HG02763 (cell line): ENCODE measurements around the gene GDNF.

ENCODE experiments used
- ATAC-seq: cut with Tn5 transposase; IDR thresholded peaks from one replicate; pipeline ENCODE4 v1.9.1; 2021; ENCODE audit warnings: mild to moderate bottlenecking, moderate library complexity; ENCODE audit not compliant: unreplicated experiment

GDNF gene

DNA sequence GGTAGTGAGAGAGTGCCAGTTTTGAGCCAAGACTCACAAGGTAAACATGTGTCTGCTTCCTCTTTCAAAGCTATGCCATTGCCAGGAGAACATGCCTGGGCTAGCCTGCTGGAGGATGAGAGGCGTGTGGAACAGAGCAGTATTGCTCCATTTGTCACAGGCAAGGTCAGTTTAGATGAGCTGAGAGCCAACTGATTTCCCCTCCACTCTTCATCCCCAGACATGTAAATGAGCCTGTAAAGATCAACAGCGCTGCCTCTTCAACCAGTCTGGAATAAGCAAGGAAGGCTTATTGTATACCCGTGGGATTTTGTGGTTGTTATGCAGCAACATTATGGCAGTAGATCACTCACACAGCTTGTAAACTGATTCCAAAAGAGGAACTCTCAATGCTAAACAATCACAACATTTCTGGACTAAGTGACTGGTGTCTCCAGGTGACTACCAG lies 8.2 kb upstream of the GDNF start:
- peak; percentile 75 for ATAC-seq

DNA sequence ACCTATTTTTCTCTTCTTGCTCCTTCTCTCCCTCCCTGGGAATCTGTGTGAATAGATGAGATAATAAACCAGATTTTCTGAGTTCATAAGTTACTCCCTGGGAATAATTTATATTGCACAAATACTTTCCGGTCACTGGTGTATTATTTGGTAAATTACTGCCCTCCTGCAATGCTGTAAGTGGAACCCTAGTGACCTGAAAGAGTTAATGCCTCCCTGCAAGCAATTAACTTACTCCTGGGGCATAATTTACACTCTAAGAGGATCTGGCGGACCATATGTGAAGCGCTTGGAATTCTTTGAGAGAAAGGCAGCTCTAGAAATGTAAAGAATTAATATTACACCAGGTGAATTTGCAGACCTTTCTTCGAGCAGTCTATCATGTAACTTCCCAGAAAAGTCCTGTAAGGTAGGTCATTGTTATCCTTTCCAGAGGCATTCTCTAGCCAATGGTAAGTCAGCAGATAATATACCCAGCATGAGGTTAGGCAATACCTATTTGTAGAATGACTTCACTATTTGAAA lies 7.0 kb upstream of the GDNF start:
- no peak for ATAC-seq

DNA sequence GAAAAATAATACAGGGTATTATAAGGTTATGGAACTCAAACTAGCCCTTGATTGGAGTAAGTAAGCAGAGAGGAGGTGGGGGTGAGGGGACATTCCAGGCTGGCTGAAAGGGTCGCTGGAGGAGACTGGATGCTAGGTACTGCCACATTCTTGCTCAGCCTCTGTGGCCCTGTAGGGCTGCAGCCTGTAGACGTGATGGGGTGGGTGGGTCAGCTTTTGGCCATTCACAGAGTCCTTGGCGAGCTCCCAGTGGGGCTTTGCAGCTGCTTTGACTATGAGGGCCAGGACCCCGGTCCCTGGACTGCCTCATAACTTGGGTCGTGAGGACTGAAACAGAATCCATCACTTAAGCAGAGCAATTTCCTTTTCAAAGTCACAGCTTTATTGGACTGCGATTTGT lies 4.2 kb upstream of the GDNF start:
- ATAC-seq: no peak

DNA sequence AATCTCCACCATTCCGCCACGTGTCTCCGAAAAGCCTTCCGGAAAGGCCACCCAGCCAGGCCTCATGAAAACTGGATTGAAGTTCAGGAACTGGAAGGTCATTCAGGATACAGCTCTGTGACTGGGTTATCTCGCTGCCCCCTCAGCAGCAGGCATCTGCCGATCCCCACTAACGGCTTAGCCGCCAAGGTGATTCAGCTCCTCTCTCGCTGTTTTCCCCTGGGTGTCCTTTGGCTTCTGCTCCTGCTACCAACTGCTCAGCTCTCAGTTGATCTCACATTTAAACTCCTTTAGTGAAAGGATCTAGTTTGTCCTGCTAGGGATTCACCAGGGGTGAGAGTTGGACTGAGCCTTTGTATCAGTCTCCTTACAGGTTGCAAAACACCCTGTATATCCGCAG lies 2.2 kb upstream of the GDNF start:
- ATAC-seq: no peak

DNA sequence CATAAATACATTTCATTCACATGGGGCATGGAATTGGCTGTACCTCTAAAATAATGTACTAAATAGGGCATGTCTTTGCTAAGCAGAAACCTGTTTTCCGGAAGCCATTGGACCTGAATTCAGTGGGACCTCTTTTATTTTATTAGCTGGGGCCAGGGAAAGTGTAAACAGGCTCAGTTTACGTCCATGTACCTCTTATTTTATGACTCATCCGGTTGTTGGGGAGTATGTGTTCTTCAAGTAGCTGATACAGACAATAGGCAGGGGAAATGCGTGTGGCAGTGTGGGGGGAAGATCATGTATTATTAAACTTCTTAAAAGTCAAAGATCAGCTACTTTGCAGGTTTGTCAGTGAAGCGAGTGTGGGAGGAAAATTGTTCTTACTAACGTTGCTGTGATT lies 1.4 kb upstream of the GDNF start:
- ATAC-seq: no peak

DNA sequence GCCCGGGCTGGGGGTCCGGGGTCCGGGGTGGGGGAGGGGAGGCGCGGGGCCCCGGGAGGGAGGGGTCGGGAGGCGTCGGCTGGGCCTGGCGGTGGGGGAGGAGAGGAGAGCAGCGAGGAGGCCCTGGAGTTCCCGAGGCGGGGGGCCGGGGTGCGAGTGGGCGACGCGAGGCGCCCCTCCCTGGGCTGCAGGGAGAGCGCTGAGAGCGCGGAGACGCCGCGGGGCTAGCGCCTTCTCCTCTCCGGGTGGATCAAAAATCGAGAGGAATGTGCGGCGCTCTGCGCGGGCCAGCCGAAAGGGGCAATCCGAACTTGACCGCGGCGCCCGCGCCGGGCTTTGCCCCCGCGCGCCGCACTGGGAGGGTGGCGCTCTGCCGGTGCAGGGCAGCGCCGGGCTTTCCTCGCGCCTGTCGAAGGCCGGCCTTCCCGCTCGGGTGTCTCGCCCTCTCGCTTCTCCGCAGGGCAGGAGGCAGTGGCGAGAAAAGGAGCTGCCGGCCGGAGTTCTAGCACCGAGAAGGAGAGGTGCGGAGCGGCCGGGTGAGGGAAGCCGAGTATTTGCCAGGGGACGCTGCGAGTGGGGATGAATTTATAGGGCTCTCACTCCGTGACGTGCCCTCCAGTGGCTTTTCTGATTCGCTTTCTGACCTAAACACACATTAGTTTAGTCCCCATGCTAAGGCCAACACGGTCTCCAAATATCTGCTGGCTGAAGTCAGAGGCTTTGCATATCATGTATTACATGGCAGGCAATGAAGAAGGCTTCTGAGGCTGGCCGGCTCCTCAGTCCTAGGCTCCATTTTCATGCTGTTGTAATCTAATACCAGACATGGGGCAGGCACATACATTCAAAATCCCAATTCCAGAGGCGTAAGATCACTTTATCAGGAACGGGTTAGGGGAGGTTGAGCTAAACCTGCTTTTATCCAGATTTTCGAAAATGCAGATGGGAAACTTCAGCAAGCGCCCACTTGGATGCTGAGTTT lies 503 bp upstream of the GDNF start:
- ATAC-seq: no peak

DNA sequence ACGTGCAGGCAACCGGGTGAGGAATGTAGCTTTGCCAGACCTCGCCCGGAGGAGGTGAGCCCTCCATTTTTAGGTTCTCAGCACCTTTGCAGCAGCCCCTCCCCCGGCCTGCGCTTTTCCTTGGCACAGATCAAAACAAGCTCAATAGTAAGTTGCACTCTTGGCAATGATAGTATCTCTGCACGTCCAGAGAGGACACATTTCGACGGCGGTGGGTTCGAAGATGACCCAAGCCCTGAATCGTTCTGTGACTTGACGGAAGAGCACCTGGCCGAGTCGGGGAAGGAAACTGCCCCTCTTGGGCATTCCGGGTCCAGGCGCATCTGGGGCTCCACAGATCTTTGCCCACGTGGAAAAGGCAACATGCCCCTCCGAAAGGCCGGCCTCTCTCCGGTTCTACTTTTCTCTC lies 904 bp downstream of the GDNF start:
- no peak for ATAC-seq

DNA sequence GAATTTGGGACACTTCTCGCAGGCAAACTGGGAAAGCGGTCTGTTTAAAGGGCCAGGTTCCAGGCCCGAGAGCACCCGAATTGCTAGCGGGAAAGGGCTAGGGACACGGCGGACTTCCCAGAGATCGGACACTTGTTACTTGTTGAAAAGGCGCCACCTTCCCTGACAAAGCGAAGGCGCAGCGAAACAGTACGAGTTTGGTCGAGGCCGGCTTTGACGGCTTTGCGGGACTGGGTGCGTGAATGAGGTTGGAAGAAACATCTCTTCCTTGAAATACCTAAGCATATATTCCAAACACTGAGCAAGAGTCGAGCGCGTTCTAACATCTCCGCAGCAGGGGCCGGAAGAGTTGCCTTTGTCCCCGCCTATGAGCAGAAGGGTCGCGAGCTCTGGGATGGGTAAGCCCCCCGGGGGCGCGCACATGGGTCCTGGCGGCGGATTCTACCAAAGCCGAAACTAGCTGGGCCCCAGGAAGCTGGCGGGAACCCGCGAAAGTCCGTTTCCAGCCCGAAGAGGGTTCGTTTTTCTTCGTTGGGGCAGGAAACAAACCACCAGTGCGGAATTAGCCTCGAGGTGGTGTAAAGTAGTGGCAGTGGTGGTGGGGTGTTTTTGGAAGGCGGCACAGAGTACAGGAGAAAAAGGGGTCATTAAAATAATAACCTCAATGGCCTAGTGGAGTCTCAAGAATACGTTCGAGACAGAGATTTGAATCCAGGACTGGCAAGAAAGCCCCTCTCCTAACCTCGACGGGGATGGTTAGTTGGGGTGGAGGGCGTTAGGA lies 1.5 kb downstream of the GDNF start:
- no peak for ATAC-seq

DNA sequence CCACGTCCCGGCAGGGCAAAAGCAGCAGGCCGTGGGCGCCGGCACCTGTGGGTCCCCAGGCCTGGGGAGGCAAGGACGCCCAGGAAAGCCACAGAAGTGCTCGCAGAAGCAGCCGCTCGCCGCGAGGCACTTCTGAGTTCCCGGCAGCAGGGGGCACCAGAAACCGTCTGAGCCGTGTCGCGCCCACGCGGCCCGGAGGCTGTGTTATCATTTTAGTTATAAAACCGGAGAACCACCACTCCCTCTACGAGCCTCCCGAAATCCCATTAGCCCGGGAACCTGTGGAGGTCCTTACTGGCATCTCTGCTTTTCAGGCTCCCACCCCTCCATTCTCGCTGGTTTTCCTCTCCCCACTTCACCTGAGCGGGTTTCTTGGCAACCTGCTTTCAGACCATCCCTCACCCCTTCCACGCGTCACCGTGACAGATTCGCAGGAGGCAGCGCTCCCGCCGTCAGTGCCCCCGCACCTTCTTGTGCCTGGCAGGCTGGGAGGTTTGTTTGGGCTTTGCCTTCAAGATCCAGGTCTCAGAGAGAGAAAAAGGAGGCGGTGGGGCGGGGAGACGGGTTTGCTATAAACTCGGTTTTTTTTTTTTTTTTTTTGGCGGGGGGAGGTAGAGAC lies 2.3 kb downstream of the GDNF start:
- ATAC-seq: peak; percentile 72

DNA sequence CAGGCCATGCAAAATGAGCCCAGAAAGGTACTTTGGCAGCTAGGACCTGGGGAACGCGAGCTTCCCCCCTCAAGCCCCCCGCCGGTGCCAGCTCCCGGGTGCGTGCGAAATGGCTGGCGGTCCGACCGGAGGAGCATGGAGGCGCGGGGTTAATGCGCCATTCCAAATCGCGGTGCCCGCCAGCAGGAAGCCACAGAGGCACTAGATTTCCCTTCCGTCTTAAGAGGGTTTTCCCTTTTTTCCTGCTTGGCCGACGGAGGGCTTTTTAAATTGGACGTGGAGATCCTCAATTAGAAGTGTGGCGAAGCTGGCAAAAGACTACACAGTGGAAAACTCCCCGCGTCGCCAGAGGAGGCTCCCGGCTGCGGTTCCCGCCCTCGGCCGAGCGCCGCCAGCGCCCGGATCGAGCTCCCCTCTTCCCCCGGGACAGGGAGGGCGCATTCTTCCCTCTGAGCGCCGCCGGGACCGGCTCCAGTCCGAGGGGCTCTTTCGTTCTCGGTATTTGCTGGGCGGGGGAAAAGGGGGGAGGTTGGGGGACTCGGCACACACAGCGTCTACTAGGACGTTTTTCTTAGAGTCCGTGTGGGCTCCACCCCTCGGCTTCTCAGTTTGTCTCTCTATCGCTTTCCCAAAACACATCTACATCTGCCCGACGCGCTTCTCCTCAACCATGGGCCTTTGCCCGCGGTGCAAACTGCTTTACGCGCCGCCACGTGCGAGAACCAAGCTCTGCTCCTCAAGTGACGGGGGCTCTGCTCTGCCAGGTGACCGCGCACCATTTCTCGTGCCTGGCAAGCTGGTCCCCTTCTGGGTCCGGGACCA lies 3.0 kb downstream of the GDNF start:
- peak; percentile 8 for ATAC-seq

DNA sequence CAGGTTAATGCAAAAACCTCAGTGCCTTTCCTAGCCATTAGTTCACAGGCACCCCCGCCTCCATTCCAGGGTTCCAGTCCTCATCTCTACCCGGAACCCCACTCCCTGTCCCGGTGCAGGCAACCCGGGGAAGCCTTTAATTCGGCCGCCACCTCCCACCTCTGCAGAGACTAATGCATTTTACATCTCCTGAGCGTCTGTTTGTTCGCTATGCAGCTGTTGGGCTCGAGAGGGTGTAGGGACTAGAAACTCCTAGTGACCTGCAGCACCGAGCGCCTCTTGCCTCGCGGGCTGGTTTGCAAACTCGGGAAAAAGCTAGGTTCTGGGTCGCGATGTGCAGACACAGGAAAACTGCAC lies 3.6 kb downstream of the GDNF start:
- ATAC-seq: no peak

DNA sequence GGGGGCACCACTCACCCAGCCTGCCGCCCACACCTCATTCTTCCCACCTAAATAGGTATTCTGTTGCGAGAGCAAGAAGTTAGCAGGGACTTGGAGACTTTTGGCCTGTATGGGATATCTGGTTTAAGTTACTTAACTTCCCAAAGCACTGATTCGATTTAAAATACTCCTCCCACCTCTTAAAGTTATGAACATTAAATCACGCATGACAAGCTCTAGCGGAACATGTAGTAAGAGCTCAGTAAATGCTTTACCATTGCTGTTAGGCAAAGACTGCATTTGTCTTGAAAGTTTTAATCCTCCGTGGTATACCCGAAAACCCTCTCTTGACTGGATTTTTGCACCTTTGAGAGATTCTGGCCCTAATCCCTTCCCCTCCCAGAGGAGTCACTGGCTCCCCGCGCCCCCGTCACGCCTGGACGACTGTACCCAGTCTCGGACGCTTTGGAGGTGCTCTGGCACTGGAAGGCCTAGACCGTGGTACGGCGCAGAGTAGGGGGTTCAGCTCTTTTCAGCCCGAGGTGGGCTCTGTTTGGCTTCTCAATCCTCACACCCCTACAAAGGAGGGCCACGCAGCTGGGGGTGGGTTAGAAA lies 4.4 kb downstream of the GDNF start:
- no peak for ATAC-seq

DNA sequence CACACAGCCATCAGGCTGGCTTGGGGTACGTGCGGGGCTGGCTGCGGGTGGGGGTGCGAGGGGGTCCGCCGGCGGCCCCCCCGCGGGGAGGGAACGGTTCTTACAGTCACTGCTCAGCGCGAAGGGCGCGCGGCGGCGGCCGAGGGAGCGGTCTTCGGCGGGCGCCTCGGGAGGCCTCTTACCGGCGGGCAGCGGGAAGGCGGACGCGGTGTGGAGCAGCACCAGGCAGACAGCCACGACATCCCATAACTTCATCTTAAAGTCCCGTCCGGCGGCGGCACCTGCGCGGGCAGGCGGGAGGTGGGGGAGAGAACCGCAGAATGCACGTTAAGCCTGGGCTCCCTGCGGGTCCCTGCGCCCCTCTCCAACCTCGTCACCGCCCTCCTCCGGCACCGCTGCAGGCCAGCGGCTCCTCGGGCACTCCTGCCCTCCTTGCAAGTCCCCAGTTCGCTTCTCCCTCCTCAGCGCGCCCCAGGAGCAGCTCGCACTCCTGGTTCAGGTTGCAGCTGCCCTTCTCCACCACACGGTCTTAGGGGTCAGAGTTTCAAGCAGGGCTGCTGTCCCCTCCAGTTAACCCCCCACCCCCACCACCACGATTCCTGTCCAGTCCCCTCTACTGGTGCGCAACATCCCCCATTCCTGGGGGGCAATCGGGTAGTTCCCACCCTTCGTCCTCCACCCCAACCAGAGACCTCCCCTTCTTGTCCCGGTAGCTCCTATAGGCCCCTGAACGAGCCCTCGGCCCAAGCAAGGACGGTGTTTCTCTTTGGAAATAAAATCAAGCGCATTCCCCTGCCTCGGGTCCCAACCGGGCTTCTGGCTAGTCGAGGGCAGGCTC lies 5.1 kb downstream of the GDNF start:
- ATAC-seq: no peak

DNA sequence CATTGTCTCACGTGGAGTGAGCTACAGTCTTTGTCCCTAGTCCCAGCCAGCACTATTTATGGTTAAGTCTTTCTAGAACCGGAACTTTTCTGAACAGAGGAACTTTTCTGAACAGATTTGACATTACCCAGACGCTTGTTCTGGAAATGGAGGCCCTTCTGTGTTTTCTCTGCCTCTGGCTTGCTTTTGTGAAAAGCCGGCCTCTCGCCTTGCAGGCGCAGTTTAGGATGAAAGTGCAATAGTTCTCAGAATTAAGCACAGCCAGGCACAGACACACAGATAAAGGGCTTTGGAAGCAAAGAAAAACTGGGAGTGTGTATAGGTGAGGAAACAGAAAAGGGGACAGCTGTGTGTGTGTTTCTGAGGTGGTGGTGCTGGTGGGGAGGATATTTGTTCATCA lies 5.9 kb downstream of the GDNF start:
- no peak for ATAC-seq

DNA sequence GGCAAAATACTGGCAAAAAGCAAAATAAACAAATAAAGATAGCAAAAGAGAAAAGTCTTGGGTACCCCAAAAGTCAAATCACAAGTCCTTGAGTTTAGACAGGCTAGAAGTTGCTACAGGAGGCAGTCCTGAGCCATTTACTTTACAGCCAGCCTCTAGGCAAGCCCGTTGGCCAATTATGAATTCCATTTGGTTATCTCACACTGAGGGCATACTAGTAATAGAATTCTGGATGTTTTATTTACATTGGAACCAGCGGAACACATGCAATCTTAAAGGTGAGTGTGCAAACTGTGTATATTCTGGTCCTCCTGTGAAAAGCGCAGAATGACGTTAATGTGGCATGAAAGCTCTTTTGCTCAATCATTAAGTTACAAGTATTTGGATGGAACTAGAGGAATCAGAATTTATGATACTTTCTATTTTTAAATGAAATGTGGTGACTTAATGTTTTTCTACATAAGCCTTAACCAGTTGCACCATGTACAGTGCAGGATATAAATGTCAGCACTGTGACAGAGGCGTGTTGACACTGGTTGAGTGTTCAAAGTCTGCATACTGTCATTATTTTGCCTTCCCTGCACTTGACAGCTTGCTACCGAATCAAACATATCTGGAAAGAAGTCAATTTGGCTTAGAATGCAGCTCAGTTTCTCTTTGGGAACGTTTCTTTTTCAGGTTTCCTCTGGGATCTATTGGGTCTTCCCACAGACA lies 7.9 kb downstream of the GDNF start:
- no peak for ATAC-seq

DNA sequence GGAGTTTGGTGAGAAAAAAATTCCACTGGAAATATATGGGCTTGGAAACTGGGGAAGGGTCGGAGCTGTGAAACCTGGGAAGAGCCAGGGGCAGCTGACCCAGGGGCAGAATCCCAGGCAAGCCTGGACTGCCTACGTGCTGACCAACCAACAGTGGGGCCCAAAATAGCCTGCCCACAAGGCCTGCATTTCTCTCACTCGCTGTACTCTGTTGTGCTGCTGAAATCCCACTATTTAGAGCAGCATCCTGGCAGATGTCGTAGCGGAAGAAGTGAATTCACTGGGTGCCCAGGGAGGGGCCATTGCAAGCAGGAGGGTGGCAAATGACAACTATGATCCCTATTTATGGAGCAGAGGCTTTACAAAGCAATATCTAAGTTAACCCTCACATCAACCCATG lies 9.5 kb downstream of the GDNF start:
- no peak for ATAC-seq

DNA sequence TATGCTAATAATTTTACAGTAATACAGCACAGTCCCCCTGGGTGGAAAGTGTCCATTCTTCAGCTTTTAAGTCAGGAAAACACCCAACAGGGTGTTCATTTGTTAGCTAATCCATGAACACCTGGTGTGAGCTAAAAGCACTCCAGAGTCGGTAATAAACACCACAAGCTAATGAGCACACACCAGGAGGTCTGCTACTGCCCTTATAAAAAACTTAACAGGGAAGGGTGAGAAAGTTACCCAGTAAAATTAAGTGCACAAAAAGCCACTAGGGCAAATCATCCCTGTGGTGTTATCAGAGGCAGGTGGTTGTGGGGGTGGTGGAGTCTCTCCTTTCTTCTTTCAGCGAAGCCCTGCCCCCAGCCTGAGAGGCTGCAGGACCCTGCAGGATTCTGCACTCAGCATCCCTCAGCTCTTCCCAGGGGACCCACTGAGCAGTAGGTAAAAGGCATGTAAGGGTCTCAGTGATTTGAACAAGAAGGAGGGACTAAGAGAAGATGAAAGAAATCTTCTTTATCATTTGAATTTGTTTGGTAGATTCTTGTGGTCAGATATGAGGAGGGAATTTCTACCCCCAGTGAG lies 14.4 kb downstream of the GDNF start:
- ATAC-seq: no peak

DNA sequence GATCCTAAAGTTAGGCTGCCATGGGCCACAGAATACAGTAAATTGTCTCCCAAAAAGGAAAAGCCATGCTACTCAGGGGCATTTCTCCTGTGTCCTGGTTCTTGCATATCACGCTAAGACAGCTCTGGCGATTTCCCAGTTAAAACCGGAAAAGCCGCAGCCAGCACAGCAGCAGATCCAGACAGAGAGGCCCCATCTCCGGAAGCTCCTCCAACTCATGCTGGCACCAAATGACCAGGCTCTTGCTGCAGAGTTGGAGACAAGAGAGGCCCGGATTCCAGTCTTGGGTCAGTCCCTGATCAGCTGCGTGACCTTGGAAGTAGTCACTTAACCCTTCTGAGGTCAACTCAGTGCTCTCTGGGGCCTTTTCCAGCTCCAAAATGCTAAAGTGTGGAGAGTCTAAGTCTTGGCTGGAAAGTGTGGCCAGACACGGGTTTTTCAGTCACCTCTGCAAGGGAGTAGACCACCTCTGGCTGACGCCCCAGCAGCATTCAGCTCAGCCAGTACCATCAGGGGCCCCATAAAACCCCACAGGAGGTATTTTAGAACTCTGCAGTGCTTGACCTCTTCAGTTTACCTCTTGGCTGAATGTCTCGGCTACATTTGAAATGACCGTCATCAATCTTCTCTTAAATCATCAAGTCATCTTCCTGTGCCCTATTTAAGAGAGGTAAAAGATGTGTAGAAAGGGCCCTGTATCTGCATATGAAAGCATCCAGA lies 16.2 kb downstream of the GDNF start:
- ATAC-seq: no peak
